Breast epithelium (tissue), 4 donors: ENCODE data around the gene ZNF462. TPM values are rescaled to one million over a fixed set of nuclear protein-coding genes. Genes with fewer than 3 reads are reported as not detected.

Experiments used
- DNase-seq, 2 donors: peaks; one replicate each; pipeline ENCODE4 v3.0.0-alpha.2; 2019; ENCODE audit warnings: low spot score in 2 of 2
- H3K27ac ChIP-seq, 2 donors: fragments of 200-600 bp; sonication (generic) in 1 of 2; one replicate each; pipeline ENCODE4 v1.5.1; 2016 to 2019; ENCODE audit warnings: mild to moderate bottlenecking in 1 of 2
- H3K27me3 ChIP-seq, 2 donors: fragments of 200-600 bp; sonication (generic) in 1 of 2; one replicate each; pipeline versions ENCODE4 v1.5.1 to v1.6.0; 2017 to 2019; ENCODE audit warnings: control low read depth in 1 of 2, mild to moderate bottlenecking in 1 of 2
- H3K36me3 ChIP-seq: fragments of 200-600 bp; one replicate; pipeline ENCODE4 v1.5.1; 2019
- H3K4me1 ChIP-seq, 2 donors: fragments of 200-600 bp; sonication (generic); one replicate each; pipeline ENCODE4 v1.5.1; 2016 to 2019; ENCODE audit warnings: control low read depth in 1 of 2
- H3K4me3 ChIP-seq, 3 donors: fragments of 200-600 bp; sonication (generic); 1 replicate in 2 of 3; 2 replicates in 1 of 3; pipeline ENCODE4 v1.5.1; 2016 to 2019; ENCODE audit warnings: mild to moderate bottlenecking in 3 of 3, moderate library complexity in 2 of 3
- H3K9me3 ChIP-seq, 2 donors: fragments of 200-600 bp; sonication (generic) in 1 of 2; one replicate each; pipeline ENCODE4 v1.5.1; 2016 to 2019; ENCODE audit warnings: control low read depth in 1 of 2
- POLR2A ChIP-seq: fragments of 450-650 bp; IDR thresholded peaks from one replicate; pipeline ENCODE4 v1.6.1; 2016; ENCODE audit warnings: antibody characterized with exemption, mild to moderate bottlenecking, moderate library complexity
- POLR2AphosphoS5 ChIP-seq, 3 donors: sonication (generic); formaldehyde crosslinking; IDR thresholded peaks; one replicate each; pipeline ENCODE4 v1.6.1; 2017; ENCODE audit warnings: antibody characterized with exemption in 3 of 3
- intact Hi-C: fragments of 100-400 bp; cut with DNase I; formaldehyde crosslinking; loops from one replicate; pipeline ENCODE4 v1.15.1; 2023; ENCODE audit warnings: low total_unique reads
- total RNA-seq, 3 donors: library from RNA; depleted of rRNA; stranded (reverse); fragments of >200 nt; gene quantifications; one replicate each; pipeline ENCODE4 v1.1.0, GENCODE V29; 2016
- TF ChIP-seq, protein P1 (sequence below), 3 donors: fragments of 450-650 bp; IDR thresholded peaks; one replicate each; pipeline ENCODE4 v1.5.1; 2016 to 2017; ENCODE audit warnings: antibody characterized with exemption in 3 of 3, mild to moderate bottlenecking in 3 of 3, moderate library complexity in 3 of 3

Gene ZNF462
- total RNA-seq, 3 donors from 2014 or later: 9.0 to 36.4 (median 20.6) TPM

DNA sequence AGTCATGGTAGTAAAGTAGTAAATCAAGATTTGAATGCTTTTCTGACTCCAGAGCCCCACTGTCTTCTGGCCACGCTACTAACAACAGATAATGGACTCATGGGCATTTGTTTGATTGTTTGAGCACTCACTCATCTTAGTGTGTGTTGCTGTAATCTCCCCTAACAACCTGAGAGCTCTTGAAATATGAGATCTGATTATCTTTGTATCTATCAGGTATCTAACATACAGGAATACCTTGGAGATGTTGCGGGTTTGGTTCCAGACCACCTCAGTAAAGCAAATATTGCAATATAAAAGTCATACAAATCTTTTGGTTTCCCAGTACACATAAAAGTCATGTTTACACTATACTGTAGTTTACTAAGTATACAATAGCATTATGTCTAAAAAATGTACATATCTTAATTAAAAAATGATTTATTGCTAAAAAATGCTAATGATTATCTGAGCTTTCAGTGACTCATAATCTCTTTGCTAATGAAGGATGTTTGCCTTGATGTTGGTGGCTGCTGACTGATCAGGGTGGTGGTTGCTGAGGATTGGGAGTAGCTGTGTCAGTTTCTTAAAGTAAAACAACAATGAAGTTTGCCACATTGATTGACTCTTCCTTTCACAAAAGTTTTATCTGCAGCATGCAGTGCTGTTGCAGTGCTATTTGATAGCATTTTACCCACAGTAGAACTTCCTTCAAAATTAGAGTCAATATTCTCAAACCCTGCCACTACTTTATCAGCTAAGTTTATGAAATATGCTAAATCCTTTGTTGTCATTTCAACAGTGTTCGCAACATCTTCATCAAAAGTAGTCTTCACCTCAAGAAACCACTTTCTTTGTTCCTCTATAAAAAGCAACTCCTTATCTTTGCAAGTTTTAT lies 92.2 kb downstream of the ZNF462 start:
- no peak overlapping the region for H3K4me3 ChIP-seq
- H3K9me3 ChIP-seq: no peaks in the 10 kb centered on the region
- no peak for DNase-seq
- no peaks in the 10 kb centered on the region for H3K27me3 ChIP-seq
- H3K4me1 ChIP-seq: no peaks in the 10 kb centered on the region
- intact Hi-C loops: loop anchor here (1.0 to 10.0 kb wide), 2 partner anchors 19 to 510 kb away; no protein-coding TSS in a partner anchor
- no peak overlapping the region for H3K27ac ChIP-seq
- TF ChIP-seq, protein P1, sequence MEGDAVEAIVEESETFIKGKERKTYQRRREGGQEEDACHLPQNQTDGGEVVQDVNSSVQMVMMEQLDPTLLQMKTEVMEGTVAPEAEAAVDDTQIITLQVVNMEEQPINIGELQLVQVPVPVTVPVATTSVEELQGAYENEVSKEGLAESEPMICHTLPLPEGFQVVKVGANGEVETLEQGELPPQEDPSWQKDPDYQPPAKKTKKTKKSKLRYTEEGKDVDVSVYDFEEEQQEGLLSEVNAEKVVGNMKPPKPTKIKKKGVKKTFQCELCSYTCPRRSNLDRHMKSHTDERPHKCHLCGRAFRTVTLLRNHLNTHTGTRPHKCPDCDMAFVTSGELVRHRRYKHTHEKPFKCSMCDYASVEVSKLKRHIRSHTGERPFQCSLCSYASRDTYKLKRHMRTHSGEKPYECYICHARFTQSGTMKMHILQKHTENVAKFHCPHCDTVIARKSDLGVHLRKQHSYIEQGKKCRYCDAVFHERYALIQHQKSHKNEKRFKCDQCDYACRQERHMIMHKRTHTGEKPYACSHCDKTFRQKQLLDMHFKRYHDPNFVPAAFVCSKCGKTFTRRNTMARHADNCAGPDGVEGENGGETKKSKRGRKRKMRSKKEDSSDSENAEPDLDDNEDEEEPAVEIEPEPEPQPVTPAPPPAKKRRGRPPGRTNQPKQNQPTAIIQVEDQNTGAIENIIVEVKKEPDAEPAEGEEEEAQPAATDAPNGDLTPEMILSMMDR (IDR thresholded peaks at IDR 0.05): no peak
- TF ChIP-seq POLR2AphosphoS5 (IDR thresholded peaks at IDR 0.05) (no peak), POLR2A (no peak)
- H3K36me3 ChIP-seq: no peaks in the 10 kb centered on the region

DNA sequence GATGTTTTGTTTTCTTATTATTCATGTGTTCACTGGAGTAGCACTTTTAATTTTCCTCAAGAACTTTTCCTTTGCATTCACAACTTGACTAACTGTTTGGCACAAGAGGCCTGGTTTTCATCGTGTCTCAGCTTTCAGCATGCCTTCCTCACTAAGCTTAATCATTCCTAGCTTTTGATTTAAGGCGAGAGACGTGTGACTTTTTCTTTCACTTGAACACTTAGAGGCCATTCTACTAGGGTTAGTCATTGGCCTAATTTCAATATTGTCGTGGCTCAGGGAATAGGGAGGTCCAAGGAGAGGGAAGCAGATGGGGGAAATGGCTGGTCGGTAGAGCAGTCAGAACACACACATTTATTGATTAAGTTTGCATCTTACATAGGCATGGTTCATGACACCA lies 94.0 kb downstream of the ZNF462 start:
- Histone ChIP-seq H3K4me1 (no peaks in the 10 kb centered on the region), H3K27me3 (no peaks in the 10 kb centered on the region), H3K9me3 (no peaks in the 10 kb centered on the region), H3K27ac (no peak overlapping the region), H3K36me3 (no peaks in the 10 kb centered on the region), H3K4me3 (no peak overlapping the region)
- DNase-seq: no peak
- TF ChIP-seq POLR2A (no peak), POLR2AphosphoS5 (IDR thresholded peaks at IDR 0.05) (no peak)
- TF ChIP-seq, protein P1 (IDR thresholded peaks at IDR 0.05): no peak
- intact Hi-C loops: loop anchor here (10.0 kb wide), 1 partner anchor 512 kb away; no protein-coding TSS in a partner anchor

- H3K4me3 ChIP-seq: no peak overlapping the region
- H3K27ac ChIP-seq: peak overlapping the region in 1 of 2 donors; percentile 12
- H3K36me3 ChIP-seq: no peaks in the 10 kb centered on the region
- no peaks in the 10 kb centered on the region for H3K4me1 ChIP-seq
- no peaks in the 10 kb centered on the region for H3K27me3 ChIP-seq
- DNase-seq: no peak
- TF ChIP-seq POLR2AphosphoS5 (IDR thresholded peaks at IDR 0.05) (no peak), POLR2A (no peak)
- TF ChIP-seq, protein P1 (IDR thresholded peaks at IDR 0.05): no peak
- H3K9me3 ChIP-seq: no peaks in the 10 kb centered on the region
- intact Hi-C loops: loop anchor here (10.0 kb wide), 1 partner anchor 514 kb away; no protein-coding TSS in a partner anchor
Measured at GRCh38 chr9:106958955-106959657, 96.1 kb downstream of the ZNF462 start.

GRCh38 chr9:106960258-106960657 lies 97.3 kb downstream of the ZNF462 start:
- no peak overlapping the region for H3K4me3 ChIP-seq
- no peaks in the 10 kb centered on the region for H3K4me1 ChIP-seq
- DNase-seq: no peak
- H3K27ac ChIP-seq: peak overlapping the region; percentile 12
- no peaks in the 10 kb centered on the region for H3K36me3 ChIP-seq
- TF ChIP-seq POLR2A (no peak), POLR2AphosphoS5 (IDR thresholded peaks at IDR 0.05) (no peak)
- TF ChIP-seq, protein P1 (IDR thresholded peaks at IDR 0.05): no peak
- intact Hi-C loops: no loop called here
- H3K27me3 ChIP-seq: no peaks in the 10 kb centered on the region
- no peaks in the 10 kb centered on the region for H3K9me3 ChIP-seq

DNA sequence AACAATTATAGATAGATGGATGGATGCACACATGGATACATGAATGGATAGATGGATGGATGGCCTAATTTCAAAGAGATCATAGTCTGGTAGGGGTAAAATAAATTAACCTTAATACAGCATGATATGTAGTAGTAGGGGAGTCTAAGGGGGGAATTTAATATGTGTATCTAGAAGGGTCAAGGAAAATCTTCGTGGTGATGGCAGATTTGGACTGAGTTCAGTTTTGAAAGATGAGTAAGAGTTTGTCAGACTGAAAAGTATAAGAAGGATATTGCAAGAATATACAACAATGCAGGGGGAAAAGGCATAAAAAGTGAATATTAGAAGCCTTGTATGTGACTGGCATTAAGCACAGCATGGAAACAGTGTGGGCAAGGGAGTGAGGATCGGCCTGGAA lies 98.7 kb downstream of the ZNF462 start:
- TF ChIP-seq, protein P1 (IDR thresholded peaks at IDR 0.05): no peak
- TF ChIP-seq POLR2AphosphoS5 (IDR thresholded peaks at IDR 0.05) (no peak), POLR2A (no peak)
- H3K27me3 ChIP-seq: no peaks in the 10 kb centered on the region
- no peak overlapping the region for H3K4me3 ChIP-seq
- H3K4me1 ChIP-seq: no peaks in the 10 kb centered on the region
- no peaks in the 10 kb centered on the region for H3K36me3 ChIP-seq
- peak overlapping the region; percentile 68 to 69 for H3K27ac ChIP-seq
- no peaks in the 10 kb centered on the region for H3K9me3 ChIP-seq
- intact Hi-C loops: no loop called here
- DNase-seq: no peak
